Mucosa of descending colon (tissue), 3 donors: ENCODE data around the gene STIL. TPM values are rescaled to one million over a fixed set of nuclear protein-coding genes. Genes with fewer than 3 reads are reported as not detected.
"Not testable (repeated sequence)": the region's sequence is repeated elsewhere in the genome, so short reads cannot be mapped to it uniquely, and the experiment has no call there.

Source experiments
- ATAC-seq: fragments of 200-7000 bp; cut with Tn5 transposase; one replicate; pipeline ENCODE4 v1.9.1; 2020; ENCODE audit warnings: mild to moderate bottlenecking, moderate library complexity
- DNase-seq, 3 donors: peaks; one replicate each; pipeline ENCODE4 v3.0.0-alpha.2; 2020
- H3K36me3 ChIP-seq: fragments of 200-600 bp; one replicate; pipeline ENCODE4 v1.8.0; 2021; ENCODE audit warnings: low read depth, mild to moderate bottlenecking
- H3K4me1 ChIP-seq: fragments of 200-600 bp; one replicate; pipeline ENCODE4 v1.8.0; 2021; ENCODE audit warnings: low read depth, mild to moderate bottlenecking
- H3K4me3 ChIP-seq: fragments of 200-600 bp; one replicate; pipeline ENCODE4 v1.8.0; 2021; ENCODE audit warnings: mild to moderate bottlenecking
- H3K9me3 ChIP-seq: fragments of 200-600 bp; one replicate; pipeline ENCODE4 v1.8.0; 2021; ENCODE audit warnings: mild to moderate bottlenecking
- intact Hi-C, 2 donors: fragments of 100-400 bp; cut with DNase I in 1 of 2; cut with micrococcal nuclease in 1 of 2; formaldehyde crosslinking; loops; one replicate each; pipeline versions ENCODE4 v1.11.0 to v1.11.1; 2022; cut with DNase I, micrococcal nuclease
- total RNA-seq, 3 donors: library from RNA; stranded (reverse); fragmentation: NEBNext Ultra II Directional in 2 of 3; extraction: Animal tissue kit (Norgen Biotek cat#: 25700) in 2 of 3; gene quantifications; one replicate each; pipeline versions ENCODE4 v1.2.1 to v1.2.4, GENCODE V29; 2021 to 2023
- TF ChIP-seq, protein P1 (sequence below): fragments of 200-600 bp; IDR thresholded peaks from one replicate; pipeline ENCODE4 v1.8.0; 2022; ENCODE audit warnings: antibody characterized with exemption, mild to moderate bottlenecking
- donor health status: DM: no; HTN: no; CAD: no; lungs with moderate emphysema.
- donor health status: DM: no; HTN: no; CAD: no.
- donor health status: DM: no; HTN: yes; CAD: no.

The STIL gene
- total RNA-seq, 3 donors from 2014 or later: 4.8 to 13.1 (median 9.6) TPM

GRCh38 chr1:47328992-47329391, 15.0 kb upstream of the STIL start:
- TF ChIP-seq, protein P1, sequence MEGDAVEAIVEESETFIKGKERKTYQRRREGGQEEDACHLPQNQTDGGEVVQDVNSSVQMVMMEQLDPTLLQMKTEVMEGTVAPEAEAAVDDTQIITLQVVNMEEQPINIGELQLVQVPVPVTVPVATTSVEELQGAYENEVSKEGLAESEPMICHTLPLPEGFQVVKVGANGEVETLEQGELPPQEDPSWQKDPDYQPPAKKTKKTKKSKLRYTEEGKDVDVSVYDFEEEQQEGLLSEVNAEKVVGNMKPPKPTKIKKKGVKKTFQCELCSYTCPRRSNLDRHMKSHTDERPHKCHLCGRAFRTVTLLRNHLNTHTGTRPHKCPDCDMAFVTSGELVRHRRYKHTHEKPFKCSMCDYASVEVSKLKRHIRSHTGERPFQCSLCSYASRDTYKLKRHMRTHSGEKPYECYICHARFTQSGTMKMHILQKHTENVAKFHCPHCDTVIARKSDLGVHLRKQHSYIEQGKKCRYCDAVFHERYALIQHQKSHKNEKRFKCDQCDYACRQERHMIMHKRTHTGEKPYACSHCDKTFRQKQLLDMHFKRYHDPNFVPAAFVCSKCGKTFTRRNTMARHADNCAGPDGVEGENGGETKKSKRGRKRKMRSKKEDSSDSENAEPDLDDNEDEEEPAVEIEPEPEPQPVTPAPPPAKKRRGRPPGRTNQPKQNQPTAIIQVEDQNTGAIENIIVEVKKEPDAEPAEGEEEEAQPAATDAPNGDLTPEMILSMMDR: no peak
- no peak overlapping the region for H3K4me3 ChIP-seq
- intact Hi-C loops: no loop called here
- peaks cover 28% of the 10 kb centered on the region for H3K4me1 ChIP-seq
- H3K9me3 ChIP-seq: no peaks in the 10 kb centered on the region
- no peak for DNase-seq
- H3K36me3 ChIP-seq: no peaks in the 10 kb centered on the region
- no peak for ATAC-seq

GRCh38 chr1:47326271-47326670, 12.3 kb upstream of the STIL start:
- ATAC-seq (no peak), DNase-seq (no peak)
- Histone ChIP-seq H3K4me1 (peaks cover 11% of the 10 kb centered on the region), H3K36me3 (no peaks in the 10 kb centered on the region), H3K9me3 (no peaks in the 10 kb centered on the region), H3K4me3 (no peak overlapping the region)
- intact Hi-C loops: no loop called here
- TF ChIP-seq, protein P1: no peak

DNA sequence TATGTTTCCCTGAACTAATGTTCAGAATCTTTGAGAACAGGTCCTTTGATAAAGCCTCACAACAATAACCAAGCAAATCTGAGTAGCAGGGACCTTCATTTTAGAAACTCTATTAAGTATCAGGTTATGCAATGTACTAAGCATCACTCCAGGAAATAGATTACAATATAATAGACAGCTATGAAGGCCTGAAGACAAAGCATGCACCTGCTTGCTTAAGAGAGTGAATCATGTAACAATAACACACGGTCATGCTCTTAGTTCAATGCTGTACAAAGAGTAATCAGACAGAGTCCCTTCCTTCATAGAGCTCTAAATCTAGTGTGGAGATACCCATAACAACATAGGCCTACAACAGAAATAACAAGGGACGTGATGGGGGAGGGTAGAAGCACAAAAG, 11.6 kb upstream of the STIL start:
- intact Hi-C loops: no loop called here
- TF ChIP-seq, protein P1: no peak
- Histone ChIP-seq H3K9me3 (no peaks in the 10 kb centered on the region), H3K4me3 (no peak overlapping the region), H3K36me3 (no peaks in the 10 kb centered on the region), H3K4me1 (peaks cover 11% of the 10 kb centered on the region)
- DNase-seq: no peak
- ATAC-seq: peak; percentile 59

DNA sequence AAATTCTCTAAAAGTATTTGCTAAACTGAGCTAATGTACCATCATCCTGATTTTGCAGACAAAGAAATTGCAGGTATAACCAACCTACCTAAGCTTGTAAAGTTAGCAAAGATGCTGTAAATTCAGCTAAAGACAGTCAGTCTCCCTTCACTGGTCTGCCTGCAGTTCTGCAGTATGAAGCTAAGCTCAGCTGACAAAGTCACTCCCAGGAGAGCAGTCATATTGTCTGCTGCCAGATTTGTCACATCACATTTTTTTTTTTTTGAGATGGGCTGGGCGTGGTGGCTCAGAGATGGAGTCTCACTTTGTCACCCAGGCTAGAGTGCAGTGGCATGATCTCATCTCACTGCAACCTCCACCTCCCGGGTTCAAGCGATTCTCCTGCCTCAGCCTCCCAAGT, 10.7 kb upstream of the STIL start:
- no peaks in the 10 kb centered on the region for H3K36me3 ChIP-seq
- TF ChIP-seq, protein P1: no peak
- ATAC-seq (peak; percentile 48), DNase-seq (peak in 1 of 3 donors; percentile 45)
- H3K4me1 ChIP-seq: peaks cover 11% of the 10 kb centered on the region
- no peaks in the 10 kb centered on the region for H3K9me3 ChIP-seq
- intact Hi-C loops: no loop called here
- no peak overlapping the region for H3K4me3 ChIP-seq

DNA sequence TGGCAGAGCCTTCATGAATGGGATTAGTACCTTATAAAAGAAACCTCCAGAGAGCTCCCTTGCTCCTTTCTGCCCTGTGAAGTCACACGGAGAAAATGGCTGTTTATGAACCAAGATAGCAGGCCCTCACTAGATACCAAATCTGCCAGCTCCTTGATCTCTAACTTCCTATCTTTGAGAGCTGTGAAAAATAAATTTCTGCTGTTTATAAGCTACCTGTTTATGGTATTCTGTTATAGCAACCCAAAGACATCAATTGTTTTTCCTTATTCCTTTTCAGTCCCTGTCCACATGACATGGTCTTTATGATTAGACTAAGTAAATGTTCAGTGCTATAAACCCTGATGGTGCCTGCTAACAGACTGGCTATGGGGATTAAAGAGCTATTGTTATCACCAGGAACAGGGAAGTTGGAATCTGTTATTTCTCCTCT, 9.7 kb upstream of the STIL start:
- TF ChIP-seq, protein P1: no peak
- intact Hi-C loops: no loop called here
- H3K9me3 ChIP-seq: no peaks in the 10 kb centered on the region
- DNase-seq (peak in 1 of 3 donors; percentile 50), ATAC-seq (peak; percentile 86)
- no peaks in the 10 kb centered on the region for H3K36me3 ChIP-seq
- H3K4me1 ChIP-seq: peaks cover 11% of the 10 kb centered on the region
- H3K4me3 ChIP-seq: no peak overlapping the region

DNA sequence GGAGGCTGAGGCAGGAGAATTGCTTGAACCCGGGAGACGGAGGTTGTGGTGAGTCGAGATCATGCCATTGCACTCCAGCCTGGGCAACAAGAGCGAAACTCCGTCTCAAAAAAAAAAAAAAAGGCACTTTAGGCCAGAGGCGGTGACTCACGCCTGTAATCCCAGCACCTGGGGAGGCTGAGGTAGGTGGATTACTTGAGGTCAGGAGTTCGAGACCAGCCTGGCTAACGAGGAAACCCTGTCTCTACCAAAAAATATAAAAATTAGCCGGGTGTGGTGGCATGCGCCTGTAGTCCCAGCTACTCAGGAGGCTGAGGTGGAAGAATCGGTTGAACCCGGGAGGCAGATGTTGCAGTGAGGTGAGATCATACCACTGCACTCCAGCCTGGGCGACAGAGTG, 6.0 kb upstream of the STIL start:
- H3K4me3 ChIP-seq, DNase-seq, ATAC-seq, intact Hi-C loops, H3K4me1 ChIP-seq, H3K36me3 ChIP-seq, H3K9me3 ChIP-seq: not testable (repeated sequence)
